ENCODE results near the gene LBR.

The LBR gene

GRCh38 chr1:225449261-225449660, 21.4 kb upstream of the LBR start:
- no peaks in the 10 kb centered on the region for H3K9me3 ChIP-seq (ENCODE audit: control insufficient read depth, low read length)
- DNase-seq (ENCODE audit: low read depth), result no peak
- H3K9ac ChIP-seq (ENCODE audit: low read length), result no peak overlapping the region
- peaks cover 29% of the 10 kb centered on the region for H3K4me1 ChIP-seq (ENCODE audit: control insufficient read depth, insufficient read depth, low read length)
- no peaks in the 10 kb centered on the region for H3K36me3 ChIP-seq (ENCODE audit: control insufficient read depth, insufficient read depth, low read length, severe bottlenecking)
- H3K4me3 ChIP-seq (ENCODE audit: low read length), result no peak overlapping the region
- no peaks in the 10 kb centered on the region for H3K27me3 ChIP-seq (replicated peaks; ENCODE audit: control insufficient read depth, insufficient read depth, low read length)

- H3K4me1 ChIP-seq (ENCODE audit: control insufficient read depth, insufficient read depth, low read length), result peaks cover 25% of the 10 kb centered on the region
- H3K4me3 ChIP-seq (ENCODE audit: low read length), result peak overlapping the region; percentile 34
- H3K9me3 ChIP-seq (ENCODE audit: control insufficient read depth, low read length), result no peaks in the 10 kb centered on the region
- peak overlapping the region; percentile 64 for H3K9ac ChIP-seq (ENCODE audit: low read length)
- H3K27me3 ChIP-seq (replicated peaks; ENCODE audit: control insufficient read depth, insufficient read depth, low read length), result no peaks in the 10 kb centered on the region
- no peaks in the 10 kb centered on the region for H3K36me3 ChIP-seq (ENCODE audit: control insufficient read depth, insufficient read depth, low read length, severe bottlenecking)
- DNase-seq (ENCODE audit: low read depth), result no peak
These were observed 20.4 kb upstream of the LBR start for GRCh38 chr1:225448146-225448805.

- no peak for DNase-seq (ENCODE audit: low read depth)
- H3K9ac ChIP-seq (ENCODE audit: low read length), result peak overlapping the region; percentile 64
- H3K4me3 ChIP-seq (ENCODE audit: low read length), result peak overlapping the region; percentile 34
- H3K27me3 ChIP-seq (replicated peaks; ENCODE audit: control insufficient read depth, insufficient read depth, low read length), result no peaks in the 10 kb centered on the region
- H3K4me1 ChIP-seq (ENCODE audit: control insufficient read depth, insufficient read depth, low read length), result peaks cover 25% of the 10 kb centered on the region
- no peaks in the 10 kb centered on the region for H3K36me3 ChIP-seq (ENCODE audit: control insufficient read depth, insufficient read depth, low read length, severe bottlenecking)
- no peaks in the 10 kb centered on the region for H3K9me3 ChIP-seq (ENCODE audit: control insufficient read depth, low read length)
These were observed 19.8 kb upstream of the LBR start for GRCh38 chr1:225447650-225448089.

- no peak for DNase-seq (ENCODE audit: low read depth)
- no peaks in the 10 kb centered on the region for H3K9me3 ChIP-seq (ENCODE audit: control insufficient read depth, low read length)
- no peaks in the 10 kb centered on the region for H3K36me3 ChIP-seq (ENCODE audit: control insufficient read depth, insufficient read depth, low read length, severe bottlenecking)
- H3K27me3 ChIP-seq (replicated peaks; ENCODE audit: control insufficient read depth, insufficient read depth, low read length), result no peaks in the 10 kb centered on the region
- H3K9ac ChIP-seq (ENCODE audit: low read length), result peak overlapping the region; percentile 64
- no peak overlapping the region for H3K4me3 ChIP-seq (ENCODE audit: low read length)
- H3K4me1 ChIP-seq (ENCODE audit: control insufficient read depth, insufficient read depth, low read length), result peaks cover 25% of the 10 kb centered on the region
These were observed 19.3 kb upstream of the LBR start for GRCh38 chr1:225446981-225447615.

GRCh38 chr1:225446595-225446960, 18.7 kb upstream of the LBR start:
- Histone ChIP-seq H3K27me3 (replicated peaks; ENCODE audit: control insufficient read depth, insufficient read depth, low read length) (no peaks in the 10 kb centered on the region), H3K9ac (ENCODE audit: low read length) (no peak overlapping the region), H3K4me1 (ENCODE audit: control insufficient read depth, insufficient read depth, low read length) (peaks cover 25% of the 10 kb centered on the region), H3K4me3 (ENCODE audit: low read length) (no peak overlapping the region), H3K9me3 (ENCODE audit: control insufficient read depth, low read length) (no peaks in the 10 kb centered on the region), H3K36me3 (ENCODE audit: control insufficient read depth, insufficient read depth, low read length, severe bottlenecking) (no peaks in the 10 kb centered on the region)
- no peak for DNase-seq (ENCODE audit: low read depth)

GRCh38 chr1:225445639-225446594, 18.1 kb upstream of the LBR start:
- Histone ChIP-seq H3K36me3 (ENCODE audit: control insufficient read depth, insufficient read depth, low read length, severe bottlenecking) (no peaks in the 10 kb centered on the region), H3K9me3 (ENCODE audit: control insufficient read depth, low read length) (no peaks in the 10 kb centered on the region), H3K4me1 (ENCODE audit: control insufficient read depth, insufficient read depth, low read length) (peaks cover 25% of the 10 kb centered on the region), H3K27me3 (replicated peaks; ENCODE audit: control insufficient read depth, insufficient read depth, low read length) (no peaks in the 10 kb centered on the region), H3K4me3 (ENCODE audit: low read length) (no peak overlapping the region), H3K9ac (ENCODE audit: low read length) (no peak overlapping the region)
- DNase-seq (ENCODE audit: low read depth), result no peak

- no peak overlapping the region for H3K9ac ChIP-seq (ENCODE audit: low read length)
- no peaks in the 10 kb centered on the region for H3K9me3 ChIP-seq (ENCODE audit: control insufficient read depth, low read length)
- no peaks in the 10 kb centered on the region for H3K36me3 ChIP-seq (ENCODE audit: control insufficient read depth, insufficient read depth, low read length, severe bottlenecking)
- no peak for DNase-seq (ENCODE audit: low read depth)
- H3K4me3 ChIP-seq (ENCODE audit: low read length), result no peak overlapping the region
- H3K27me3 ChIP-seq (replicated peaks; ENCODE audit: control insufficient read depth, insufficient read depth, low read length), result no peaks in the 10 kb centered on the region
- peaks cover 13% of the 10 kb centered on the region for H3K4me1 ChIP-seq (ENCODE audit: control insufficient read depth, insufficient read depth, low read length)
These were observed 14.3 kb upstream of the LBR start for GRCh38 chr1:225442123-225442505.

- H3K9me3 ChIP-seq (ENCODE audit: control insufficient read depth, low read length), result no peaks in the 10 kb centered on the region
- H3K36me3 ChIP-seq (ENCODE audit: control insufficient read depth, insufficient read depth, low read length, severe bottlenecking), result no peaks in the 10 kb centered on the region
- no peaks in the 10 kb centered on the region for H3K27me3 ChIP-seq (replicated peaks; ENCODE audit: control insufficient read depth, insufficient read depth, low read length)
- peaks cover 12% of the 10 kb centered on the region for H3K4me1 ChIP-seq (ENCODE audit: control insufficient read depth, insufficient read depth, low read length)
- no peak overlapping the region for H3K4me3 ChIP-seq (ENCODE audit: low read length)
- DNase-seq (ENCODE audit: low read depth), result no peak
- H3K9ac ChIP-seq (ENCODE audit: low read length), result no peak overlapping the region
These were observed 13.7 kb upstream of the LBR start for GRCh38 chr1:225441314-225442122.

GRCh38 chr1:225440380-225441221, 12.8 kb upstream of the LBR start:
- H3K9me3 ChIP-seq (ENCODE audit: control insufficient read depth, low read length), result no peaks in the 10 kb centered on the region
- DNase-seq (ENCODE audit: low read depth), result no peak
- H3K27me3 ChIP-seq (replicated peaks; ENCODE audit: control insufficient read depth, insufficient read depth, low read length), result peaks cover 8% of the 10 kb centered on the region
- no peaks in the 10 kb centered on the region for H3K36me3 ChIP-seq (ENCODE audit: control insufficient read depth, insufficient read depth, low read length, severe bottlenecking)
- H3K4me1 ChIP-seq (ENCODE audit: control insufficient read depth, insufficient read depth, low read length), result peaks cover 11% of the 10 kb centered on the region
- H3K9ac ChIP-seq (ENCODE audit: low read length), result no peak overlapping the region
- no peak overlapping the region for H3K4me3 ChIP-seq (ENCODE audit: low read length)

GRCh38 chr1:225437710-225438437, 10.0 kb upstream of the LBR start:
- Histone ChIP-seq H3K27me3 (replicated peaks; ENCODE audit: control insufficient read depth, insufficient read depth, low read length) (peaks cover 11% of the 10 kb centered on the region), H3K4me1 (ENCODE audit: control insufficient read depth, insufficient read depth, low read length) (no peaks in the 10 kb centered on the region), H3K4me3 (ENCODE audit: low read length) (no peak overlapping the region), H3K9me3 (ENCODE audit: control insufficient read depth, low read length) (no peaks in the 10 kb centered on the region), H3K36me3 (ENCODE audit: control insufficient read depth, insufficient read depth, low read length, severe bottlenecking) (no peaks in the 10 kb centered on the region), H3K9ac (ENCODE audit: low read length) (no peak overlapping the region)
- peak; percentile 29 for DNase-seq (ENCODE audit: low read depth)
